Natural killer cell treated with Interleukin-12 subunit alpha and Interleukin-12 subunit beta and Interleukin-15 and Interleukin-18, amount 100 ng/mL, for 72 hours (primary cell): ENCODE data around the gene ZNF839. TPM values are rescaled to one million over a fixed set of nuclear protein-coding genes. Genes with fewer than 3 reads are reported as not detected.

Source experiments
- total RNA-seq, 2 donors: library from RNA; stranded (reverse); gene quantifications; one replicate each; pipeline ENCODE4 v1.2.3, GENCODE V29; 2022

Gene ZNF839
- total RNA-seq, 2 donors from 2014 or later, result 10.5 to 23.8 TPM

Other genes starting within 250 kb of the ZNF839 start
- gene HSP90AA1, start 232.7 kb upstream of the ZNF839 start, total RNA-seq, result 100 to 1,000 TPM; 831 to 919 TPM
- gene WDR20, start 179.8 kb upstream of the ZNF839 start, total RNA-seq, result 10 to 100 TPM; 44.9 to 59.3 TPM
- 1 to 10 TPM; 3.0 to 5.9 TPM for gene MOK, start 14.6 kb upstream of the ZNF839 start, total RNA-seq
- gene CINP, start 43.1 kb downstream of the ZNF839 start, total RNA-seq, result 10 to 100 TPM; 38.5 to 39.1 TPM
- 10 to 100 TPM; 12.2 to 17.2 TPM for gene TECPR2, start 43.2 kb downstream of the ZNF839 start, total RNA-seq
- gene ANKRD9, start 190.0 kb downstream of the ZNF839 start, total RNA-seq, result 10 to 100 TPM in 1 of 2 donors, 1 to 10 TPM in 1; 7.9 to 12.7 TPM